Limb (tissue), 2 donors: ENCODE measurements around the gene FAR2.
A peak's percentile ranks its signal among the peaks of the same experiment; 100 is the strongest.
"Not testable (repeated sequence)": the region's sequence is repeated elsewhere in the genome, so short reads cannot be mapped to it uniquely, and the experiment has no call there.

ENCODE experiments used
- DNase-seq, 2 donors: peaks; one replicate each; pipeline ENCODE4 v3.0.0-alpha.2; 2016; ENCODE audit errors: extremely low spot score in 2 of 2

FAR2 gene

GRCh38 chr12:29320295-29321085 lies 171.4 kb downstream of the FAR2 start:
- DNase-seq, result no peak

- DNase-seq, result no peak
Measured at GRCh38 chr12:29322157-29322556, 173.1 kb downstream of the FAR2 start.

GRCh38 chr12:29329411-29329810 lies 180.3 kb downstream of the FAR2 start:
- DNase-seq, result no peak

GRCh38 chr12:29333178-29333577 lies 184.1 kb downstream of the FAR2 start:
- no peak for DNase-seq

GRCh38 chr12:29334937-29335336 lies 185.9 kb downstream of the FAR2 start:
- DNase-seq, result no peak

GRCh38 chr12:29337325-29337724 lies 188.2 kb downstream of the FAR2 start:
- DNase-seq, result no peak

GRCh38 chr12:29343022-29343799 lies 194.1 kb downstream of the FAR2 start:
- DNase-seq, result no peak

- no peak for DNase-seq
Measured at GRCh38 chr12:29346769-29347421, 197.8 kb downstream of the FAR2 start.

GRCh38 chr12:29350080-29350479 lies 201.0 kb downstream of the FAR2 start:
- DNase-seq, result peak in 1 of 2 donors; percentile 15

GRCh38 chr12:29354954-29355353 lies 205.9 kb downstream of the FAR2 start:
- no peak for DNase-seq

GRCh38 chr12:29365091-29365490 lies 216.0 kb downstream of the FAR2 start:
- DNase-seq, result no peak

- DNase-seq, result no peak
Measured at GRCh38 chr12:29374012-29374411, 224.9 kb downstream of the FAR2 start.

GRCh38 chr12:29374913-29375312 lies 225.8 kb downstream of the FAR2 start:
- no peak for DNase-seq

GRCh38 chr12:29376118-29376517 lies 227.0 kb downstream of the FAR2 start:
- DNase-seq, result no peak

- peak; percentile 93 to 99 for DNase-seq
Measured at GRCh38 chr12:29380536-29381523, 231.8 kb downstream of the FAR2 start, which contains the start of gene ERGIC2. TSS of gene ERGIC2 (minus strand) at chr12:29381172. CDS start at chr12:29371633, 9,539 bp downstream.

- no peak for DNase-seq
Measured at GRCh38 chr12:29382251-29382650, 233.2 kb downstream of the FAR2 start.

GRCh38 chr12:29385194-29385593 lies 236.1 kb downstream of the FAR2 start:
- DNase-seq, result not testable (repeated sequence)
